Measurements from ENCODE around the gene MBD3.

- TF ChIP-seq, protein P1, sequence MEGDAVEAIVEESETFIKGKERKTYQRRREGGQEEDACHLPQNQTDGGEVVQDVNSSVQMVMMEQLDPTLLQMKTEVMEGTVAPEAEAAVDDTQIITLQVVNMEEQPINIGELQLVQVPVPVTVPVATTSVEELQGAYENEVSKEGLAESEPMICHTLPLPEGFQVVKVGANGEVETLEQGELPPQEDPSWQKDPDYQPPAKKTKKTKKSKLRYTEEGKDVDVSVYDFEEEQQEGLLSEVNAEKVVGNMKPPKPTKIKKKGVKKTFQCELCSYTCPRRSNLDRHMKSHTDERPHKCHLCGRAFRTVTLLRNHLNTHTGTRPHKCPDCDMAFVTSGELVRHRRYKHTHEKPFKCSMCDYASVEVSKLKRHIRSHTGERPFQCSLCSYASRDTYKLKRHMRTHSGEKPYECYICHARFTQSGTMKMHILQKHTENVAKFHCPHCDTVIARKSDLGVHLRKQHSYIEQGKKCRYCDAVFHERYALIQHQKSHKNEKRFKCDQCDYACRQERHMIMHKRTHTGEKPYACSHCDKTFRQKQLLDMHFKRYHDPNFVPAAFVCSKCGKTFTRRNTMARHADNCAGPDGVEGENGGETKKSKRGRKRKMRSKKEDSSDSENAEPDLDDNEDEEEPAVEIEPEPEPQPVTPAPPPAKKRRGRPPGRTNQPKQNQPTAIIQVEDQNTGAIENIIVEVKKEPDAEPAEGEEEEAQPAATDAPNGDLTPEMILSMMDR (IDR thresholded peaks at IDR 0.05) = no peak
- TF ChIP-seq POLR2A (IDR thresholded peaks at IDR 0.05) = no peak
These were observed 27.8 kb upstream of the MBD3 start for GRCh38 chr19:1620502-1620901.
